ENCODE measurements around the gene GMPR2. TPM values are rescaled to one million over a fixed set of nuclear protein-coding genes. Genes with fewer than 3 reads are reported as not detected.
A peak's percentile ranks its signal among the peaks of the same experiment; 100 is the strongest.

The GMPR2 gene
- total RNA-seq, 2 experiments from 2014 or later: 76.6 to 82.2 TPM

GRCh38 chr14:24282736-24283135, 50.0 kb downstream of the GMPR2 start:
- DNase-seq: no peak
- Mint-ChIP-seq H3K4me3 (no peak overlapping the region), H3K27me3 (peaks cover 19% of the 10 kb centered on the region), H3K27ac (no peak overlapping the region), H3K4me1 (peaks cover 19% of the 10 kb centered on the region), H3K9me3 (no peaks in the 10 kb centered on the region), H3K36me3 (peaks cover 6% of the 10 kb centered on the region)
- POLR2A ChIA-PET: interaction anchor here (0.9 kb wide), 1 partner anchor 169 kb away, joined by 4 read pairs; the partner anchor contains the start of gene DCAF11
- no peak for ATAC-seq (ENCODE audit: low read depth)

- POLR2A ChIA-PET: interaction anchor here (0.7 kb wide), 1 partner anchor 16 kb away, joined by 3 read pairs; the partner anchor contains the start of genes DHRS1 and NOP9
- H3K4me1 Mint-ChIP-seq: peaks cover 16% of the 10 kb centered on the region
- H3K36me3 Mint-ChIP-seq: peaks cover 4% of the 10 kb centered on the region
- H3K27ac Mint-ChIP-seq: peak overlapping the region; percentile 18
- ATAC-seq (ENCODE audit: low read depth) (no peak), DNase-seq (no peak)
- no peaks in the 10 kb centered on the region for H3K9me3 Mint-ChIP-seq
- H3K4me3 Mint-ChIP-seq: no peak overlapping the region
- H3K27me3 Mint-ChIP-seq: peaks cover 22% of the 10 kb centered on the region
These were observed 51.2 kb downstream of the GMPR2 start for GRCh38 chr14:24283796-24284460.

GRCh38 chr14:24284501-24285035, 51.8 kb downstream of the GMPR2 start:
- POLR2A ChIA-PET: interaction anchor here (0.6 kb wide), 1 partner anchor 10 kb away, joined by 4 read pairs; no protein-coding TSS in a partner anchor
- Mint-ChIP-seq H3K27me3 (peaks cover 21% of the 10 kb centered on the region), H3K36me3 (peaks cover 4% of the 10 kb centered on the region), H3K4me3 (no peak overlapping the region), H3K9me3 (no peaks in the 10 kb centered on the region), H3K4me1 (peaks cover 15% of the 10 kb centered on the region), H3K27ac (no peak overlapping the region)
- DNase-seq: no peak
- ATAC-seq (ENCODE audit: low read depth): no peak

GRCh38 chr14:24285351-24285750, 52.6 kb downstream of the GMPR2 start:
- Mint-ChIP-seq H3K27ac (no peak overlapping the region), H3K36me3 (peaks cover 7% of the 10 kb centered on the region), H3K4me1 (peaks cover 20% of the 10 kb centered on the region), H3K4me3 (no peak overlapping the region), H3K27me3 (peaks cover 21% of the 10 kb centered on the region), H3K9me3 (no peaks in the 10 kb centered on the region)
- DNase-seq: no peak
- ATAC-seq (ENCODE audit: low read depth): no peak
- POLR2A ChIA-PET: interaction anchor here (0.7 kb wide), 1 partner anchor 121 kb away, joined by 3 read pairs; no protein-coding TSS in a partner anchor

- H3K27ac Mint-ChIP-seq: no peak overlapping the region
- ATAC-seq (ENCODE audit: low read depth): no peak
- peaks cover 29% of the 10 kb centered on the region for H3K4me1 Mint-ChIP-seq
- no peak for DNase-seq
- no peak overlapping the region for H3K4me3 Mint-ChIP-seq
- POLR2A ChIA-PET: no interaction called here
- peaks cover 20% of the 10 kb centered on the region for H3K27me3 Mint-ChIP-seq
- no peaks in the 10 kb centered on the region for H3K9me3 Mint-ChIP-seq
- peaks cover 22% of the 10 kb centered on the region for H3K36me3 Mint-ChIP-seq
These were observed 54.3 kb downstream of the GMPR2 start for GRCh38 chr14:24286996-24287395.

Other genes starting within 250 kb of the GMPR2 start
- 10 to 100 TPM; 17.7 to 20.9 TPM for gene DHRS4L2, start 244.0 kb upstream of the GMPR2 start, total RNA-seq
- under 1 TPM; 0.80 to 0.91 TPM for gene CARMIL3, start 180.9 kb upstream of the GMPR2 start, total RNA-seq
- gene CPNE6, start 161.4 kb upstream of the GMPR2 start, total RNA-seq: under 1 TPM in 1 of 2 experiments, not detected in 1; 0.14 TPM
- 10 to 100 TPM; 47.4 to 50.6 TPM for gene PCK2, start 138.6 kb upstream of the GMPR2 start, total RNA-seq
- gene DCAF11, start 118.2 kb upstream of the GMPR2 start, total RNA-seq: 100 to 1,000 TPM; 100 to 105 TPM
- gene NRL, start 118.0 kb upstream of the GMPR2 start, total RNA-seq: 1 to 10 TPM; 3.3 to 3.4 TPM
- 1 to 10 TPM; 1.3 to 1.7 TPM for gene FITM1, start 102.3 kb upstream of the GMPR2 start, total RNA-seq
- gene PSME1, start 96.7 kb upstream of the GMPR2 start, total RNA-seq: 100 to 1,000 TPM; 430 to 443 TPM
- 10 to 100 TPM; 41.6 to 43.9 TPM for gene EMC9, start 91.3 kb upstream of the GMPR2 start, total RNA-seq
- gene PSME2, start 86.3 kb upstream of the GMPR2 start, total RNA-seq: 100 to 1,000 TPM; 406 to 414 TPM
- gene RNF31, start 85.4 kb upstream of the GMPR2 start, total RNA-seq: 100 to 1,000 TPM; 131 to 153 TPM
- 100 to 1,000 TPM; 234 to 252 TPM for gene IRF9, start 71.7 kb upstream of the GMPR2 start, total RNA-seq
- 10 to 100 TPM; 55.1 to 60.7 TPM for gene REC8, start 60.8 kb upstream of the GMPR2 start, total RNA-seq
- gene IPO4, start 44.1 kb upstream of the GMPR2 start, total RNA-seq: 10 to 100 TPM; 32.2 to 33.0 TPM
- 10 to 100 TPM; 28.9 to 29.6 TPM for gene TM9SF1, start 37.5 kb upstream of the GMPR2 start, total RNA-seq
- gene TSSK4, start 27.2 kb upstream of the GMPR2 start, total RNA-seq: under 1 TPM; 0.43 to 0.53 TPM
- 10 to 100 TPM; 93.6 to 97.8 TPM for gene CHMP4A, start 19.4 kb upstream of the GMPR2 start, total RNA-seq
- 10 to 100 TPM; 11.9 to 15.4 TPM for gene MDP1, start 16.9 kb upstream of the GMPR2 start, total RNA-seq
- 100 to 1,000 TPM; 179 to 196 TPM for gene NEDD8, start 562 bp upstream of the GMPR2 start, total RNA-seq
- gene TINF2, start 9.7 kb downstream of the GMPR2 start, total RNA-seq: 100 to 1,000 TPM; 122 to 124 TPM
- gene TGM1, start 30.2 kb downstream of the GMPR2 start, total RNA-seq: 1 to 10 TPM; 5.7 to 5.8 TPM
- 10 to 100 TPM; 42.1 to 48.8 TPM for gene RABGGTA, start 38.7 kb downstream of the GMPR2 start, total RNA-seq
- 10 to 100 TPM; 36.0 to 41.9 TPM for gene DHRS1, start 66.9 kb downstream of the GMPR2 start, total RNA-seq
- gene NOP9, start 66.9 kb downstream of the GMPR2 start, total RNA-seq: 10 to 100 TPM; 28.7 to 31.1 TPM
- gene CIDEB, start 75.0 kb downstream of the GMPR2 start, total RNA-seq: 10 to 100 TPM; 33.7 to 34.8 TPM
- 10 to 100 TPM; 19.4 to 21.2 TPM for gene LTB4R2, start 77.2 kb downstream of the GMPR2 start, total RNA-seq
- gene LTB4R, start 78.6 kb downstream of the GMPR2 start, total RNA-seq: 10 to 100 TPM; 27.0 to 27.8 TPM
- 1 to 10 TPM; 4.4 to 6.3 TPM for gene ADCY4, start 102.1 kb downstream of the GMPR2 start, total RNA-seq
- gene RIPK3, start 107.1 kb downstream of the GMPR2 start, total RNA-seq: 10 to 100 TPM; 41.1 to 43.7 TPM
- not detected for gene NFATC4, start 135.3 kb downstream of the GMPR2 start, total RNA-seq
- under 1 TPM; 0.34 to 0.42 TPM for gene NYNRIN, start 166.1 kb downstream of the GMPR2 start, total RNA-seq
- 1 to 10 TPM; 3.2 to 3.8 TPM for gene CBLN3, start 196.7 kb downstream of the GMPR2 start, total RNA-seq
- gene KHNYN, start 197.0 kb downstream of the GMPR2 start, total RNA-seq: 100 to 1,000 TPM; 104 to 105 TPM
- gene SDR39U1, start 209.8 kb downstream of the GMPR2 start, total RNA-seq: 10 to 100 TPM; 75.7 to 79.5 TPM

All from activated naive CD8-positive, alpha-beta T cell treated with anti-CD3 and anti-CD28 coated beads, Interleukin-2, amount 10 ng/mL, durations not matched to agents 7 days and 5 days (primary cell).